ENCODE measurements around the gene NUMB.

The NUMB gene

DNA sequence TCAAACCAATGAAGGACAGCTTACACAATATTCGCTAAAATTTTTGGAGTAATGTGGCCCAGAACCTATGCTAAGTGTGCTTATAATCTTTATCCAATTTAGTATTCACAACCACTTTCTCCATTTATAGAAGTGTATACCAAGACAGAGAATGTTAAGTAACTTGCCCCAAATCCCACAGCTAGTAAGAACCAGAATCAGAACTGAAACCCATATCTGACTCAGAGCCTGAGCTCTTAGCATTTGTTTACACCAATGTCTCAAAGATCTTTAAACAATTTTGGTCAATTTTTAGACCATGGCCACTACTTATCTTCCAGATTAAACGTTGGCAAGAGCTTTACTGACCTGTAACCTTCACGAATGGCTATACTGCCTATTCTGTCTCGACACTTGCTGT is 168.1 kb downstream of the NUMB start:
- TF ChIP-seq FOXP2 (optimal IDR thresholded peaks at IDR 0.05; ENCODE audit: borderline replicate concordance, extremely low read depth, extremely low read length, insufficient read depth): no peak
- TF ChIP-seq, protein P1, sequence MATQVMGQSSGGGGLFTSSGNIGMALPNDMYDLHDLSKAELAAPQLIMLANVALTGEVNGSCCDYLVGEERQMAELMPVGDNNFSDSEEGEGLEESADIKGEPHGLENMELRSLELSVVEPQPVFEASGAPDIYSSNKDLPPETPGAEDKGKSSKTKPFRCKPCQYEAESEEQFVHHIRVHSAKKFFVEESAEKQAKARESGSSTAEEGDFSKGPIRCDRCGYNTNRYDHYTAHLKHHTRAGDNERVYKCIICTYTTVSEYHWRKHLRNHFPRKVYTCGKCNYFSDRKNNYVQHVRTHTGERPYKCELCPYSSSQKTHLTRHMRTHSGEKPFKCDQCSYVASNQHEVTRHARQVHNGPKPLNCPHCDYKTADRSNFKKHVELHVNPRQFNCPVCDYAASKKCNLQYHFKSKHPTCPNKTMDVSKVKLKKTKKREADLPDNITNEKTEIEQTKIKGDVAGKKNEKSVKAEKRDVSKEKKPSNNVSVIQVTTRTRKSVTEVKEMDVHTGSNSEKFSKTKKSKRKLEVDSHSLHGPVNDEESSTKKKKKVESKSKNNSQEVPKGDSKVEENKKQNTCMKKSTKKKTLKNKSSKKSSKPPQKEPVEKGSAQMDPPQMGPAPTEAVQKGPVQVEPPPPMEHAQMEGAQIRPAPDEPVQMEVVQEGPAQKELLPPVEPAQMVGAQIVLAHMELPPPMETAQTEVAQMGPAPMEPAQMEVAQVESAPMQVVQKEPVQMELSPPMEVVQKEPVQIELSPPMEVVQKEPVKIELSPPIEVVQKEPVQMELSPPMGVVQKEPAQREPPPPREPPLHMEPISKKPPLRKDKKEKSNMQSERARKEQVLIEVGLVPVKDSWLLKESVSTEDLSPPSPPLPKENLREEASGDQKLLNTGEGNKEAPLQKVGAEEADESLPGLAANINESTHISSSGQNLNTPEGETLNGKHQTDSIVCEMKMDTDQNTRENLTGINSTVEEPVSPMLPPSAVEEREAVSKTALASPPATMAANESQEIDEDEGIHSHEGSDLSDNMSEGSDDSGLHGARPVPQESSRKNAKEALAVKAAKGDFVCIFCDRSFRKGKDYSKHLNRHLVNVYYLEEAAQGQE (IDR thresholded peaks at IDR 0.05; ENCODE audit: insufficient read depth in 1 of 2, low read depth in 2 of 2, low read length in 2 of 2): no peak
- no peak for TF ChIP-seq SIN3A (IDR thresholded peaks at IDR 0.05; ENCODE audit: borderline replicate concordance, insufficient read depth, low read length)
- no peak for TF ChIP-seq POLR2AphosphoS5 (IDR thresholded peaks at IDR 0.05; ENCODE audit: low read depth, low read length)
- TF ChIP-seq TAF1 (IDR thresholded peaks at IDR 0.05; ENCODE audit: borderline replicate concordance, insufficient read depth, low read length): no peak

DNA sequence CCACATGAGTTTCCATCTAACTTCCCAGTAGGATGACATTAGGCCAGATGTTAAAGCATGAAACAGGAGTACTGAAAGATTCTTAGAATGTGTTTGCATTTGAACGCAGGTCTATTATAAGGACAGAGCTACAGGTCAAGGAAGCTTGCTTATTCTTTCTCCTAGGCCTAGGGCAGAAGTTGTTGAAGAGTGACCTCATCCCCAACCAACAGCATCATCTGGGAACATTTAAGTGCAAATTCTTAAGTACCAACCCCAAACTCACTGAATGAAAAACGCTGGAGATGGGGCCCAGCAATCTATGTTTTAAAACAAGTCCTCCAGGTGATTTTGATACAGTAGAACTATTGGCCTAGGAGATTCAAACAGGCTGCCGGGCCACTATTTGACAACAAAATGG is 168.6 kb downstream of the NUMB start:
- TF ChIP-seq SIN3A (IDR thresholded peaks at IDR 0.05; ENCODE audit: borderline replicate concordance, insufficient read depth, low read length): no peak
- no peak for TF ChIP-seq POLR2AphosphoS5 (IDR thresholded peaks at IDR 0.05; ENCODE audit: low read depth, low read length)
- TF ChIP-seq TAF1 (IDR thresholded peaks at IDR 0.05; ENCODE audit: borderline replicate concordance, insufficient read depth, low read length): no peak
- TF ChIP-seq FOXP2 (optimal IDR thresholded peaks at IDR 0.05; ENCODE audit: borderline replicate concordance, extremely low read depth, extremely low read length, insufficient read depth): no peak
- TF ChIP-seq, protein P1 (IDR thresholded peaks at IDR 0.05; ENCODE audit: insufficient read depth in 1 of 2, low read depth in 2 of 2, low read length in 2 of 2): no peak

DNA sequence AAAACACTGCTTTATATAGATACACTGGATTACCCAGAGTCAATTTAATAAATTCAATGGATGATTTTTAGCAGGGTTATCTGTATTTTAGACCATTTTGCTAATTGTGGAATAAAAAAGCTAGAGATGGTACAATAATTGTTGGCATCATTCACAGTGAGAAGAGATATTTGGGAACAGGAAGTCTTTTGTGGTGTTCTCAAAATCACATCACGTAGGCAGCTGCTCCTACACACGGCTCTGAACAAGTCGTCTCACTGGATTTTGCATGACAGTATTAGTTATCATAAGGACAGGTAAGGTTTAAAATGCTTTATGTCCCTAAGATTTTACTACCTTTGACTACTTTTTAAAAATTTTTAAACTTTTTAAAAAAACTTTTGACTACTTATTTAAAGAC is 169.0 kb downstream of the NUMB start:
- no peak for TF ChIP-seq POLR2AphosphoS5 (IDR thresholded peaks at IDR 0.05; ENCODE audit: low read depth, low read length)
- TF ChIP-seq TAF1 (IDR thresholded peaks at IDR 0.05; ENCODE audit: borderline replicate concordance, insufficient read depth, low read length): no peak
- no peak for TF ChIP-seq FOXP2 (optimal IDR thresholded peaks at IDR 0.05; ENCODE audit: borderline replicate concordance, extremely low read depth, extremely low read length, insufficient read depth)
- TF ChIP-seq SIN3A (IDR thresholded peaks at IDR 0.05; ENCODE audit: borderline replicate concordance, insufficient read depth, low read length): no peak
- TF ChIP-seq, protein P1 (IDR thresholded peaks at IDR 0.05; ENCODE audit: insufficient read depth in 1 of 2, low read depth in 2 of 2, low read length in 2 of 2): no peak

DNA sequence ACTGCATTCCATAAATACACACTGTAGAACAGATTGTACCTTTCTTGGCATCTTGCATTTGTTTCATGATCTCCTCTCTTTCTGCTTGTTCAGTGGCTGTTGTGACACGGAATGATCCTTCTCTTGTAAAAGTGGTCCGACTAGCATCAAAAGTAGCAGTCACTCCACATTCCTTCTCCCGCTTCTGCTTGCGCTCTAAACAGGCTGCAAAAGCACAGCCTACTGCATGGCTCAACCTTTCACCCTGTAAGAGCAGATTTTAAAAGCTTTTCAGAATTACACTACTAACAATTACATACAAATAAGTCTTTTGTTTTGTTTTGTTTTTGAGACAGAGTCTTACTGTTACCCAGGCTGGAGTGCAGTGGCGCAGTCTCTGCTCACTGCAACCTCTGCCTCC is 171.3 kb downstream of the NUMB start:
- TF ChIP-seq, protein P1 (IDR thresholded peaks at IDR 0.05; ENCODE audit: insufficient read depth in 1 of 2, low read depth in 2 of 2, low read length in 2 of 2): no peak
- no peak for TF ChIP-seq SIN3A (IDR thresholded peaks at IDR 0.05; ENCODE audit: borderline replicate concordance, insufficient read depth, low read length)
- no peak for TF ChIP-seq POLR2AphosphoS5 (IDR thresholded peaks at IDR 0.05; ENCODE audit: low read depth, low read length)
- TF ChIP-seq TAF1 (IDR thresholded peaks at IDR 0.05; ENCODE audit: borderline replicate concordance, insufficient read depth, low read length): no peak
- TF ChIP-seq FOXP2 (optimal IDR thresholded peaks at IDR 0.05; ENCODE audit: borderline replicate concordance, extremely low read depth, extremely low read length, insufficient read depth): no peak

DNA sequence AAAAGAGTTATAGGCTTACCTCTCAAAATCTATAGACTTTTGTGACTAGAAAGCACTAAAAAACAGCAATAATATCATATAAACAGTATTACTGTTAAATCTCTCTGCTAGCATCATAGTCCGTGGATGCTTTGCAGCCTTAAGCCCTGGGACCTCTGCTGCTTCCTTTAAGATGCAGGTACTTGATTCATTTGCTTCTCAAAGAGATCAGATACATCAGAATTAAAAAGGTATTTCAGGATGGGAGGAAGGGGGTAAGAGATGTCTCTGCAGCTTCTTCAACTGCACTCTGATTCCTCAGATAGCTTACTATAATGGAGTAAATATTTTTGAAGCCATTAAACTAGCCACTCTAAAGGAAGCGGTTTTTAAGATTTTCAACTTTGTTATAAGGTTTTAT is 171.7 kb downstream of the NUMB start:
- TF ChIP-seq SIN3A (IDR thresholded peaks at IDR 0.05; ENCODE audit: borderline replicate concordance, insufficient read depth, low read length) (no peak), FOXP2 (optimal IDR thresholded peaks at IDR 0.05; ENCODE audit: borderline replicate concordance, extremely low read depth, extremely low read length, insufficient read depth) (no peak), TAF1 (IDR thresholded peaks at IDR 0.05; ENCODE audit: borderline replicate concordance, insufficient read depth, low read length) (no peak), POLR2AphosphoS5 (IDR thresholded peaks at IDR 0.05; ENCODE audit: low read depth, low read length) (no peak)
- TF ChIP-seq, protein P1 (IDR thresholded peaks at IDR 0.05; ENCODE audit: insufficient read depth in 1 of 2, low read depth in 2 of 2, low read length in 2 of 2): no peak

All from PFSK-1 (cell line).